Measurements from ENCODE around the gene PEAK3. TPM values are rescaled to one million over a fixed set of nuclear protein-coding genes. Genes with fewer than 3 reads are reported as not detected.

Gene PEAK3
- total RNA-seq, 4 donors from 2014 or later = 0.16 to 1.3 (median 0.27) TPM; not detected in 1

DNA sequence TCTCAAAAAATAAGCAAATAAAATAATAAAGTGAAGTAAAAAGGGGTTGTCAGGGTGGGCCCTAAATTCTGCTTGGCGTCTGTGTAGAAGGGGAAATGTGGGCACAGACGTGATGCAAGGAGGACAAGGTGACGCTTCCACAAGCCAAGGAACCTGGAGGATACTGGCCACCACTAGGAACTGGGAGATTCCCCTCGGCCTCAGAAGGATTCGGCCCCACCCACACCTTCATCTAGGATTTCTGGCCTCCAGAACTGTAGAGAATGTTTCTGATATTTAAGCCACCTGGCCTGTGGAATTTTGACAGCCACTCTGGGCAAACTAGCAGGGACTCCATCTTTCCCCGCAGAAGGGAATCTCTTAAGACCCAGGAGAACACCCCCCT lies 47.0 kb downstream of the PEAK3 start:
- Histone ChIP-seq H3K36me3 (peaks cover 0 to 44% of the 10 kb centered on the region in 2 donors), H3K27me3 (no peaks in the 10 kb centered on the region), H3K4me1 (peaks cover 0 to 71% (median 32%) of the 10 kb centered on the region in 3 donors), H3K4me3 (peak overlapping the region; percentile 70 to 99), H3K27ac (peak overlapping the region in 3 of 4 donors; percentile 94 to 99 (median 98)), H3K9me3 (no peaks in the 10 kb centered on the region)
- TF ChIP-seq, protein P1, sequence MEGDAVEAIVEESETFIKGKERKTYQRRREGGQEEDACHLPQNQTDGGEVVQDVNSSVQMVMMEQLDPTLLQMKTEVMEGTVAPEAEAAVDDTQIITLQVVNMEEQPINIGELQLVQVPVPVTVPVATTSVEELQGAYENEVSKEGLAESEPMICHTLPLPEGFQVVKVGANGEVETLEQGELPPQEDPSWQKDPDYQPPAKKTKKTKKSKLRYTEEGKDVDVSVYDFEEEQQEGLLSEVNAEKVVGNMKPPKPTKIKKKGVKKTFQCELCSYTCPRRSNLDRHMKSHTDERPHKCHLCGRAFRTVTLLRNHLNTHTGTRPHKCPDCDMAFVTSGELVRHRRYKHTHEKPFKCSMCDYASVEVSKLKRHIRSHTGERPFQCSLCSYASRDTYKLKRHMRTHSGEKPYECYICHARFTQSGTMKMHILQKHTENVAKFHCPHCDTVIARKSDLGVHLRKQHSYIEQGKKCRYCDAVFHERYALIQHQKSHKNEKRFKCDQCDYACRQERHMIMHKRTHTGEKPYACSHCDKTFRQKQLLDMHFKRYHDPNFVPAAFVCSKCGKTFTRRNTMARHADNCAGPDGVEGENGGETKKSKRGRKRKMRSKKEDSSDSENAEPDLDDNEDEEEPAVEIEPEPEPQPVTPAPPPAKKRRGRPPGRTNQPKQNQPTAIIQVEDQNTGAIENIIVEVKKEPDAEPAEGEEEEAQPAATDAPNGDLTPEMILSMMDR (IDR thresholded peaks at IDR 0.05) = no peak
- TF ChIP-seq POLR2A (IDR thresholded peaks at IDR 0.05) = no peak
- no peak for TF ChIP-seq EP300 (IDR thresholded peaks at IDR 0.05)
- no peak for TF ChIP-seq POLR2AphosphoS5 (IDR thresholded peaks at IDR 0.05)
- no peak for ATAC-seq
- 29% methylated on average over 6 of the region's 6 CpGs; no CpG with 5 or more reads in 1 of the 2 donors for WGBS, 2 donors (ENCODE audit: low coverage in 1 of 2)

DNA sequence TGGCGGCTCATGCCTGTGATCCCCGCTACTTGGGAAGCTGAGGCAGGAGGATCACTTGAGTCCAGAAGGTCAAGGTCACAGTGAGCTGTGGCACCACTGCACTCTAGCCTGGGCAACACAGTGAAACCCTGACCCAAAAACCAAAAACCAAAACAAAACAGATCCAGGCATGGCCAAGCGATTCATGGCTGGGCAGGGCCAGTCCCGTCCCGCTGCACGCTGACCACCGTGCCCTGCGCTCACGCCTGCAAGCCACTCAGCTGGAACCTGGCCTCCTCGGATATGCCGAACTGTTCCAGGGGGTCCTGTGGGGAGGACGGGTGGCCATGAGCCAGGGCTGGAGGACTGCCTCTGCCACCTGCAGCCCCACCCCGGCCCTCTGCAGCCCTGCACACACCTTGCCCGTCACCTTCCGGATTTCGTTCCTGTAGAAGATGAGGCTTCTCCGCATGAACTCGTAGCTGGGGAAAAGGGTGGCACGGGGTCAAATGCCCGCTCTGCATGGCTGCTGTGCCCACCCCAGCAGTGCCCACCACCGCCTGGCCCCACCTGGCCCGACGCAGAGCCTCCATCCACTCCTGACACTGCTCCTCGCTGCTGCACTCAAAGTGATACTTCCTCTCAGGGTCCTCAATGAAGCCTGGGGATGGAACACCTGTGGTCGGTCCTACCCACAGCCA lies 48.2 kb downstream of the PEAK3 start:
- no peaks in the 10 kb centered on the region for H3K9me3 ChIP-seq
- peaks cover 0 to 56% of the 10 kb centered on the region in 2 donors for H3K36me3 ChIP-seq
- H3K27me3 ChIP-seq = no peaks in the 10 kb centered on the region
- H3K4me3 ChIP-seq = no peak overlapping the region
- 90% methylated on average over 4 of the region's 25 CpGs; no CpG with 5 or more reads in 1 of the 2 donors for WGBS, 2 donors (ENCODE audit: low coverage in 1 of 2)
- peaks cover 0 to 59% (median 25%) of the 10 kb centered on the region in 3 donors for H3K4me1 ChIP-seq
- peak overlapping the region in 1 of 4 donors; percentile 18 for H3K27ac ChIP-seq
- ATAC-seq = no peak
- TF ChIP-seq, protein P1 (IDR thresholded peaks at IDR 0.05) = no peak
- TF ChIP-seq POLR2A (IDR thresholded peaks at IDR 0.05) = no peak
- TF ChIP-seq POLR2AphosphoS5 (IDR thresholded peaks at IDR 0.05) = no peak
- TF ChIP-seq EP300 (IDR thresholded peaks at IDR 0.05) = no peak

DNA sequence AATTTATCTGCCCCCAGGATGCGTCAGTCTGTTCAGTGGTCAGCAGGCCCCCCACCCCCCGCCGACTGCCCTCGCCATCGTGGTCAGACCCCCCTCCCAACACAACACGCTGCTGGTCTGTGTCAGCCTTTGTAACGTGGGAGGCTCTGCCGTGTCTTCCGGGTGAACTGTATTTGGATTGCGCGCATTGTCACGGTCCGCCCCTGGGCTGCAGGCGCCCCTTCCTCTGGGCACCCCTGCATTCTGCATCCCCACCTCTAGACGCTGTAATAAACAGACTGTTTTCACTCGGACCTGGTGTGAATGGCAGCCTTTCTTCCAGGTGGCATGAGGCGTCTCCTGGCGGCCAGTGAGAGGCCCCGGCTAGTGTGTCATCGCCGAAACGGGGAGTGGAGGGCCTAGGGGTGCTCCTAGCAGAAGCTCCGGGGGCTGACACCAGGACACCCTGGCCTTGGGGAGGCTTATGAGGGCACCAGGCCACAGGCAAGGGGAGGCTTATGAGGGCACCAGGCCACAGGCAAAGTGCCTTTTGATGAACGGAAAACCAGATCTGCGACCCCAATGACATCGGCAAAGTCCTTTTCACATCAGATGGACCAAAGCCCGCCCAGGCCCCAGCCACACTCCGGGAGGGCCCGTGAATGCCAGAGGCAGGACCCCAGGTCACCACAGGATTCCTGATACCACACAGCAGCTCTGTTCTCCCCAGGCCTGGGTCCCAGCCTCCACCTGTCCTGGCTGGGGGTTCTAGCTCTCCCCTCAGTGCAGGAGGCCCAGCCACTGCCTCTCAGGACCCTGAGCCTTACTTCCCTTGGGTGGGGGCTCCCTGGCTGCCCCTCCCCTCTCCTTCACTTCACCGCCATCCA lies 49.5 kb downstream of the PEAK3 start:
- no peak for ATAC-seq
- H3K4me1 ChIP-seq = peaks cover 0 to 46% (median 13%) of the 10 kb centered on the region in 3 donors
- H3K27me3 ChIP-seq = no peaks in the 10 kb centered on the region
- H3K4me3 ChIP-seq = no peak overlapping the region
- 85% methylated on average over 4 of the region's 30 CpGs; no CpG with 5 or more reads in 1 of the 2 donors for WGBS, 2 donors (ENCODE audit: low coverage in 1 of 2)
- TF ChIP-seq POLR2A (IDR thresholded peaks at IDR 0.05) (no peak), POLR2AphosphoS5 (IDR thresholded peaks at IDR 0.05) (no peak), EP300 (IDR thresholded peaks at IDR 0.05) (no peak)
- TF ChIP-seq, protein P1 (IDR thresholded peaks at IDR 0.05) = no peak
- peak overlapping the region in 2 of 4 donors; percentile 18 to 43 for H3K27ac ChIP-seq
- H3K36me3 ChIP-seq = peaks cover 0 to 69% of the 10 kb centered on the region in 2 donors
- H3K9me3 ChIP-seq = no peaks in the 10 kb centered on the region

DNA sequence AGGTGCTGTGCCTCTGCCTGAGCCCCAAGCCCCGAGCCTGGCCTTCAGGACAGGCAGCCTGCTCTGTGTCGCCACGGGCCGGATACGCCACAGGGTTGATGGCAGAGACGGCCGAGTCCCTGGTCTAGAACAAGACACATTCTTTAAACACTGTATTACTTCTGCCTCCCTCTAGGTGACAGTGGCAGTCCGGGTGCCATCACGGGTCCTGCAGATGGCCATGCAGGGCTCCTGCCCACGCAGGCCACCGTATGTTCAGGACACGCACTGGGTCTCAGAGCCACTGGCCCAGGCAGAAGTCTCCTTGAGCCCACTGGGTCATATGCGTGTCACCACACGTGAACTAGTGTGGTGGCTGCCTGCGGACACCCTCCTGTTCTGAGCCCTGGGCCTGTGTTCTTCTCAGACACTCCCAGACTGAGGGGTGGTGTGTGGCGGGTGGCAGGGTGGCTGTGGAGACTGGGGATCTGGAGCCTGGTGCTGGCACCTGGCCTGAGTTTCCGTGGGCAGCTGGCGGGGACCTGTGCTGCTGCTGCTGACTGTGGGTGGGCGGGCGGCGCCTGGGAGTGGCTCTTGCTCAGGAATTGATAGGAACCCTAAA lies 50.3 kb downstream of the PEAK3 start:
- H3K4me1 ChIP-seq = peaks cover 0 to 41% (median 10%) of the 10 kb centered on the region in 3 donors
- peak overlapping the region in 3 of 4 donors; percentile 18 to 43 (median 41) for H3K27ac ChIP-seq
- H3K27me3 ChIP-seq = no peaks in the 10 kb centered on the region
- no peak for ATAC-seq
- peaks cover 0 to 77% of the 10 kb centered on the region in 2 donors for H3K36me3 ChIP-seq
- H3K4me3 ChIP-seq = no peak overlapping the region
- TF ChIP-seq POLR2AphosphoS5 (IDR thresholded peaks at IDR 0.05) (no peak), EP300 (IDR thresholded peaks at IDR 0.05) (no peak), POLR2A (IDR thresholded peaks at IDR 0.05) (no peak)
- TF ChIP-seq, protein P1 (IDR thresholded peaks at IDR 0.05) = no peak
- whole genome bisulfite sequencing, 2 donors (ENCODE audit: low coverage in 1 of 2) = 50% methylated on average over 5 of the region's 21 CpGs; no CpG with 5 or more reads in 1 of the 2 donors
- H3K9me3 ChIP-seq = no peaks in the 10 kb centered on the region
